HG03066 (cell line): Measurements from ENCODE around the gene EIF2D.
"Not testable (repeated sequence)": the region's sequence is repeated elsewhere in the genome, so short reads cannot be mapped to it uniquely, and the experiment has no call there.

Source experiments
- ATAC-seq: cut with Tn5 transposase; IDR thresholded peaks from one replicate; pipeline ENCODE4 v1.9.1; 2021; ENCODE audit warnings: low read depth; ENCODE audit not compliant: unreplicated experiment

EIF2D gene

DNA sequence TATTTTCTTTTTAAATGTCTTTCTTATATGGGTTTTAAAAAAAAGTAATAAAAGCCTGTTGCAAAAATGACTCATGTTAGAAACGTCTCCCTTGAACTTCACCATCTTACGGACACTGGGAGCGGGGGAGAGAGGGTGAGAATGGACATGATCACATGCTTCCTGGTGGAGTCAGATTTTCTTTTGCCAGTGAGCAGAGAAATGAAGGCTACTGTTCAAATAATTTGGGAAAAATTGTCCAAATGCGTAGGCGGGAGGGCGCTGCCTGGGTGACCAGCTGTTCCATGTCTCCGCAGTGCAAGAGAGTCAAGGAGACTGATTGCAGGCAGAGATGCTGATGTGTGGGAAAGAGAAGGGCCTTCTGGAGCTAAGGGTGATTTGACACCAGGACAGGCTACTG, 23.1 kb downstream of the EIF2D start:
- ATAC-seq, result no peak

- no peak for ATAC-seq
Observed at GRCh38 chr1:206588492-206588891, 23.8 kb downstream of the EIF2D start.

DNA sequence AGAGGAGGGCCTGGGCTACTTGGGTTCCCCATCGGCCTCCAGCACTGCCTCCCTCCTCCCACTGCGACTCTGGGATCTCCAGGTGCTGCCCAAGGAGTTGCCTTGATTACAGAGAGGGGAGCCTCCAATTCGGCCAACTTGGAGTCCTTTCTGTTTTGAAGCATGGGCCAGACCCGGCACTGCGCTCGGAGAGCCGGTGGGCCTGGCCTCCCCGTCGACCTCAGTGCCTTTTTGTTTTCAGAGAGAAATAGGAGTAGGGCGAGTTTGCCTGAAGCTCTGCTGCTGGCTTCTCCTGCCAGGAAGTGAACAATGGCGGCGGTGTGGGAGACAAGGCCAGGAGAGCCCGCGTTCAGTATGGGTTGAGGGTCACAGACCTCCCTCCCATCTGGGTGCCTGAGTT, 24.4 kb downstream of the EIF2D start:
- ATAC-seq, result no peak

- no peak for ATAC-seq
Observed at GRCh38 chr1:206586501-206587445, 25.5 kb downstream of the EIF2D start.

GRCh38 chr1:206584683-206585082, 27.6 kb downstream of the EIF2D start:
- ATAC-seq, result no peak

GRCh38 chr1:206583707-206584648, 28.3 kb downstream of the EIF2D start:
- ATAC-seq, result no peak

DNA sequence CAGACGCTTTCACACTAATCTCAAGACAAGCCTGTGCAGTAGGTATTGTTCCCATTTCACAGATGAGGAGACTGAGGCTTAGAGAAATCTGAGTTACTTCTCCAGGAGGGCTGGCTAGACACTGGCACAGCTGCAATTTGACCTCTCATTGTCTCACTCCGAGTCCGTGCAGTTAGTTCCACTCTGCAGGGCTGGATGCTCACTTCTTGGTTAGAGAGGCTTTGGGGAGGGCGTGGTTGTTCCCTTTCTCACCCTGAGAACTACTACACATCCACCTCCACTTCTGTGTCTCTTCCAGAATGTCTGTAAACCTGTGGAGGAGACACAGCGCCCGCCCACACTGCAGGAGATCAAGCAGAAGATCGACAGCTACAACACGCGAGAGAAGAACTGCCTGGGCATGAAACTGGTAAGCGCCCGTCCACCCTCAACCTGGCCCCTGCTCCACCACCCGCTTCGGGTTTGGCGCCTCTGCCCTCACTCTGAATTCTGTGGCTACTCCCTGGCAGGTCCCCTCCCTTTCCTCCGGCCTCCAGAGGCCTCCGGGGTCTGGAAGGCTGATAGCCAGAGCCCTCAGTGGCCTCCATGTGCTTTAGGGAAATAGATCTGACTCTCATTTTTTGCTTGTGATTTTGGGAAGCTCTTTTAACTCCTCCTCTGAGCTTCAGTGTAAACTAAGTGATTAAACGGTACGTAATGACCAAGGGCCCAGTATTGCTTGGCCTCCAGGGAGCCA, 29.1 kb downstream of the EIF2D start:
- ATAC-seq, result no peak

- no peak for ATAC-seq
Observed at GRCh38 chr1:206582537-206582936, 29.7 kb downstream of the EIF2D start.

- ATAC-seq, result no peak
Observed at GRCh38 chr1:206581571-206581981, 30.7 kb downstream of the EIF2D start.

GRCh38 chr1:206581114-206581497, 31.2 kb downstream of the EIF2D start:
- not testable (repeated sequence) for ATAC-seq

- no peak for ATAC-seq
Observed at GRCh38 chr1:206580438-206581113, 31.7 kb downstream of the EIF2D start.

GRCh38 chr1:206579747-206580437, 32.4 kb downstream of the EIF2D start:
- peak; percentile 76 for ATAC-seq

DNA sequence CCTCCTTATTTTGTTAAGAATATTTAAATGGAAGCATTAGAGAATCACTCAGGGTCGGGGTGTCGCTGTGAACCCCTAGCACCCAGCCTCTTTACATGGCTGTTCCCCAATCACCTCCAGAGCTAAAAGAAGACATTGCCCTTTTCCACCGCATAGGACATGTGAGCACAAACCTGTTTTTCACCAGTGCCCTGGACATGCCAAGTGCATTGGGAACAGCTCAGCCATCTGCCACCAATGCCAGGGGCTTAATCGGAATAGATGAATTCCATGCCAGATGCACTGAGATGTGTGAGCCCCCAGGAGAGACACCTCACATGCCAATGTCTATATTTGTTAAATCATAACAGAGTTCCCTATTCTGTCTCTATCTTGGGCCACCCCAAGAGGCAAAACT, 33.3 kb downstream of the EIF2D start:
- ATAC-seq, result no peak

- ATAC-seq, result no peak
Observed at GRCh38 chr1:206578068-206578977, 33.9 kb downstream of the EIF2D start.

- no peak for ATAC-seq
Observed at GRCh38 chr1:206577626-206578025, 34.6 kb downstream of the EIF2D start.

GRCh38 chr1:206575894-206576737, 36.1 kb downstream of the EIF2D start:
- no peak for ATAC-seq

DNA sequence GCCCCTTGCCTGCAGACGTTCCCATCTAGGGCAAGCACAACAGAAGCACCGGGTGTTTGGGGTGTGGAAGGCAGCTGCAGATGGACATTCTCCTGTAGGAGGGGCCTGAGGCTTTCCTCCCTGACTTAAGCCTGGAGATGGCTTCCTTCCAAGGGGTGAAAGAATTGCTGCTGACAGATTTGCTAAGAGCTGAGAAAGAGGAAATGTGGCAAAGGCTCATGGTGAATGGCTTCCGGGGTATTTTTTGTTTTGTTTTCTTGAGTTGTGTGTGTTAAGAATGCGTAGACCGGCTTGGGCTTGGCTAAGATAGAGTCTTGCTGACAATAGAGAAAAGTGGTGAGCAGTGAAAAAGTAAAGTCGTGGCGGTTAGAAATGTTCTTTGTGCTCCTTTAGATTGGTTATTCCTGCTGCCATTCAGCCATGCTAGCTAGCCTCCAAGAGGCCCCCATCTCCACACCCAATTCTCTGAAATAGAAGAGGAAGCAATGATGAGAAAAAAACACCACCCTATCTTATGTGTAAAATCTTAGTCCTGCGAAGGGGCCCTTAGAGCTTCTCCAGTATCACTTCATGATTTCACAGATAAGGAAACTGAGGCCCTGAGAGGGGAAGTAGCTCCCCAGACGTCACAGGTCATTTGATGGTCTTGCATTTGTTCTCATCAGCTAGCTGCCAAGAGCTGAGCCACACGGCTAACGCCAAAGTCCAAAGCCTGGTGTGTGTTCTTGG, 36.9 kb downstream of the EIF2D start:
- no peak for ATAC-seq
